AG08396 (cell line): ENCODE results near the gene CSF3R.
"Not testable (repeated sequence)": the region's sequence is repeated elsewhere in the genome, so short reads cannot be mapped to it uniquely, and the experiment has no call there.

Source experiments
- DNase-seq: peaks from one replicate; pipeline ENCODE4 v3.0.0; 2012; ENCODE audit warnings: low spot score, mixed read lengths

Gene CSF3R

GRCh38 chr1:36481771-36482723, 666 bp downstream of the CSF3R start:
- DNase-seq = no peak

GRCh38 chr1:36481091-36481490, 1.6 kb downstream of the CSF3R start:
- no peak for DNase-seq

GRCh38 chr1:36480161-36480560, 2.6 kb downstream of the CSF3R start:
- DNase-seq = no peak

GRCh38 chr1:36479505-36480051, 3.1 kb downstream of the CSF3R start:
- DNase-seq = no peak

GRCh38 chr1:36477615-36478014, 5.1 kb downstream of the CSF3R start:
- not testable (repeated sequence) for DNase-seq

- no peak for DNase-seq
These were observed 5.8 kb downstream of the CSF3R start for GRCh38 chr1:36476945-36477344.

GRCh38 chr1:36475910-36476604, 6.7 kb downstream of the CSF3R start:
- DNase-seq = no peak

- DNase-seq = no peak
These were observed 7.4 kb downstream of the CSF3R start for GRCh38 chr1:36475341-36475740.

- no peak for DNase-seq
These were observed 10.1 kb downstream of the CSF3R start for GRCh38 chr1:36472656-36473055.

- DNase-seq = no peak
These were observed 10.7 kb downstream of the CSF3R start for GRCh38 chr1:36471830-36472641.

GRCh38 chr1:36469163-36469562, 13.6 kb downstream of the CSF3R start:
- no peak for DNase-seq

- DNase-seq = no peak
These were observed 14.8 kb downstream of the CSF3R start for GRCh38 chr1:36467700-36468455.

- no peak for DNase-seq
These were observed 15.7 kb downstream of the CSF3R start for GRCh38 chr1:36467027-36467410.

GRCh38 chr1:36466370-36467026, 16.2 kb downstream of the CSF3R start:
- no peak for DNase-seq

- peak; percentile 51 for DNase-seq
These were observed 16.9 kb downstream of the CSF3R start for GRCh38 chr1:36465731-36466369.

GRCh38 chr1:36464605-36465393, 17.9 kb downstream of the CSF3R start:
- peak; percentile 31 for DNase-seq

- peak; percentile 96 for DNase-seq
These were observed 18.7 kb downstream of the CSF3R start, which contains the start of gene MRPS15 for GRCh38 chr1:36463803-36464604. TSS of gene MRPS15 (minus strand) at chr1:36464384. CDS start at chr1:36464275, 109 bp downstream.

- no peak for DNase-seq
These were observed 19.3 kb downstream of the CSF3R start for GRCh38 chr1:36463463-36463802.

GRCh38 chr1:36458910-36459309, 23.8 kb downstream of the CSF3R start:
- DNase-seq = no peak
